Activated T-helper 1 cell treated with anti-CD3 and anti-CD28 coated beads, Interleukin-2, amount 50 U/mL, for 16 hours (primary cell): Measurements from ENCODE around the gene FGR.
A peak's percentile ranks its signal among the peaks of the same experiment; 100 is the strongest.
"Not testable (repeated sequence)": the region's sequence is repeated elsewhere in the genome, so short reads cannot be mapped to it uniquely, and the experiment has no call there.

Experiments used
- DNase-seq, 2 donors: peaks; one replicate each; pipeline ENCODE4 v3.0.0-alpha.2; 2020; ENCODE audit warnings: low read depth in 1 of 2, low spot score in 1 of 2

FGR gene

DNA sequence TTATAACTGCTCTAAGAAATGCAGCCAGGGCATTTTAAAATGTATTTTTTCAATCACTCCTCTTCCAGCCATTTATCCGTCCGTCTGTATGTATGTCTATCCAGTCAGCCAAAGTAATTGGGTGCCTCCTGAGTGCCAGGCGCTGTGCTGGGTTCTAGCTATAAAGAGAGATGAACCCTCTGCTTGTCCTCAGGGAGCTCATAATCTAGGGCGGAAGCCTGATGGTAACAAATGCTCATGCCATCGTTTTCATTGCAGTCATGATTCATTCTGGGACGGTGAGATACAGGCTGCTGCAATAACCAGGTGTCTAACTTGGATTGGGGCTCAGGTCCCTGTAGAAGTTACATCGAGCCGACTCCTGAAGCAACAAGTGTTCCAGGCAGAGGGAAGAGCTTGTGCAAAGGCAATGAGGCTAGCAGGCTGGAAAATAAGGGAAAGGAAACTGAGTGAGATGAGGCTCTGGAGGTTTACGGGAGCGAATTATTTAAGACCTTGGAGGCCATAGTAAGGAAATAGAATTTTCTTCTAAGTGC is 25.4 kb upstream of the FGR start:
- DNase-seq = no peak

DNA sequence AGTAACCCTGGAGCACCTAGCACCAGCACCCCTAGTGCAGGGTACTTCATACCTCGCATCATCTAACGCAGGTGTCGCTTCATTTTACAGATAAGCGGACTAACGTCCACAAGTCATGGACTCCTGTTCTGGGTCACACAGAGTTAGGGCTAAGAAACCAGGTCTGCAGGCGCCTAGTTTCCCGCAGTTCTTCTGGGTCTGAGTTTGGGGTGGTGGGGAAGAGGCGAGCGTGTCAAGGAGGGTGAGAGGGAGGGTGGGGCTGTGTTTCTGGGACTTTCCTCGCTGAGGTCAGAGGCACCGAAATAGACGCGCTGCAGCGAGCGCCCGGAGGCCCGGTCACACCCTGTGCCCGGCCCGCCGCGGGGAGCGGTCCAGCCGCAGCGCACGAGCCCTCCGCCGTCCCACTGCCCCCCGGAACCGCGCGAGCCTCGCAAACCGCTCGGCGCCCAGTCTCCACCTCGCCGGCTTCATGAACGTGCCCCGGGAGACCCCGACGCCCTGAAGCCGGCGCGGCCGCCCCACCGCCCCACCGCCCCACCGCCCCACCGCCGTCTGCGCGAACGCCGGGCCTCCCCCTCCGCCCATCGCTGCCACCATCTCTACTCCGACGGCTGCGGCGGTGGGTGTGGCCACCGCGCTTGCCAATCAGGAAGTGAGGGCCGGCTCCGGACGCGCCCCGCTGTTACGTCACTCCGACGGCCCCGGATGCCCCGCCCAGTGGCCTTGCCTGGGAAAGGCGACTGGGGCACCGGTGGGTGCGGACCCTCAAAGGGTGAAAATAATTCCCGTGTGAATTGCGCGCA is 24.7 kb upstream of the FGR start:
- DNase-seq = peak; percentile 67 to 81

DNA sequence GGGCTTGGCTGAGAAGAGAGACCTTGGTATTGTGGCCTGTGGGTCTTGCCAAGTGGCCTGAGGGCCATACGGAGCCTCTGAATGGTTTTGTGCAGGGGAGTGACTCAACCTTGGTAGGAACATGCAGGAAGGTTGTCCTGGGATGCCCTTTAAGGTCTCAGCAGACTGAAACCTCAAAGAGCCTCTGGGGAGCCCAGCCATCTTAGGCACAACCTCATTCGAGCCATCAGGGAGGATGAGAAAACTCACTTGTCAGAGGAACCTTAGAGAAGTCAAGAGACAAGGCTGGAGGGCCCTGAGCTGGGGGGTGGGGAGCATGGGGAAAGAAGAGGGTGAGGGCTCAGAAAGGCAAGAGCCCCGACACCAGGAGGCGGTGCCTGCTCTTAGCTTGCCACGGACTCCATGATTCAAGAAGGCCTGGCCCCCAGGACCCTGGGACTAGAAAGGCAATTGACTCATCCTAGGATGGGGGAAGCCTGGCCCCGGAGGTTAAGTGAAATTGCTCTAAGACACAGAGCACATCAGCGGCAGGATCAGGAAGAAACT is 24.0 kb upstream of the FGR start:
- no peak for DNase-seq

DNA sequence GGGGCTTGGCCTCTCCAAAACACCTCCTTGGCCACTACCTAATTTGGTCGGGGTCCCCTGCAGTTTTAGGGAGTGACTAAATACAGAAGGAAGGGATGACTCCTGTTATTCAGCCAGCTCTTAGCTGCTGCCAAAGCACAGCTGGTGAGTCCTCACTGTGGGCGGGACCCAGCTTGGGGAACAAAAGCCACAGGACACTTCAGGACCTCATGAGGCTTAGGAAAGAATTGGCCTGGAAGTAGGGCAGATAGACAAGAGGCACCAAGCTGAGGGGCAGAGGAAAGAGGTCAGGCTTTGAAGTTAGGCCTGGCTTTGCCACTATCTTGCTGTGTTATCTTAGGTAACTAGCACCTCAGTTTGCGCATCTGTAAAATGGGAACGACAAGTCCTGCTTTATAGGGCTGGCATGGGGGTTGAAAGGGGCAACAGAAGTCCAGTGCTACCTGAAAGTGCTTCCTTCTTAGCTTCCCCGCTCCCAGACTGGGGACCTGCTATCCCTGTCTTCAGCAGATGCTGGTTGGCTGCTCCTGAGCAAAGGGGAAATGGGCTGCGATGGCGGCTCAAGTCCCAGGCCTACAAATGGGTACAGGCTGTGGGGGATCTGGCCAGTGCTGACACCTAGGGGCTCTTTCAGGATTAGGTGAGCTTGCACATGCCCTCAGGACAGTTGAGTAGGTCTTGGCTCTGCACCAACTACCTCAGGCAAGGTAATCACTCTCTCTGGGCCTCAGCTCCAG is 21.3 kb upstream of the FGR start:
- no peak for DNase-seq

DNA sequence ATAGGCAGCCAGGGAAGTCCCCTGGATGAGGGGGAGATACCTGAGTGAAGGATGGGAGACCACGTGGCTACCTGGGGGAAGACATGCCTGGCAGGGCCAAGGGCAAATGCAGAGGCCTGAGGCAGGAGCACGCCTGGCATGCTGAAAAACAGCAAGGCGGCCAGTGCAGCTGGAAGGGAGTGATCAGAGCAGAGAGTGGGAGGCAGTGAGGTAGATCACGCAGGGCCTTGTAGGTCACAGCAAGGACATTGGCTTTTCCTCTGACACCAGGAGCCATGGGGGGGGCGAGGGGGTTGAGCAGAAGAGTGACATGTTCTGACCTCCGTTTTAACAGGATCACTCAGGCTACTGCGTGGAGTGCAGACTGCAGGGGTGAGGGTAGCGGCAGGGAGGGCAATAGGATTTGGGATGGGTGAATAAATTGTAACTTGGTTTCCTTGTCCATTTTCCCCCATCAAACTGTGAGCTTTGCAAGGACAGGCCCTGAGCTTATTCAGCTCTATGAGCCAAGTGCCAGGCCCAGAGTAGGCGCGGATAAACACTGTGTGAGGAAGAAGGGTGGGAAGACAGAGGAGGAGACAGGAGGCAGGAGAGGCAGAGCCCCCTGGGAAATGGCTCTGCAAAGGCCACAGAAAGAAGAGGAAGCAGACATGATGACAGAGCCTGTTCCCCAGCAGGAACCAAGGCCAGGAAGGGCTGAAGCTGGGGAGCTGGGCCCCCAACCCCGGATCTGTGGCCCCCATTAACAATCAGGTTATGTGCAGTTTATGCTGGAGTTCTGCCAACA is 20.4 kb upstream of the FGR start:
- DNase-seq = no peak

DNA sequence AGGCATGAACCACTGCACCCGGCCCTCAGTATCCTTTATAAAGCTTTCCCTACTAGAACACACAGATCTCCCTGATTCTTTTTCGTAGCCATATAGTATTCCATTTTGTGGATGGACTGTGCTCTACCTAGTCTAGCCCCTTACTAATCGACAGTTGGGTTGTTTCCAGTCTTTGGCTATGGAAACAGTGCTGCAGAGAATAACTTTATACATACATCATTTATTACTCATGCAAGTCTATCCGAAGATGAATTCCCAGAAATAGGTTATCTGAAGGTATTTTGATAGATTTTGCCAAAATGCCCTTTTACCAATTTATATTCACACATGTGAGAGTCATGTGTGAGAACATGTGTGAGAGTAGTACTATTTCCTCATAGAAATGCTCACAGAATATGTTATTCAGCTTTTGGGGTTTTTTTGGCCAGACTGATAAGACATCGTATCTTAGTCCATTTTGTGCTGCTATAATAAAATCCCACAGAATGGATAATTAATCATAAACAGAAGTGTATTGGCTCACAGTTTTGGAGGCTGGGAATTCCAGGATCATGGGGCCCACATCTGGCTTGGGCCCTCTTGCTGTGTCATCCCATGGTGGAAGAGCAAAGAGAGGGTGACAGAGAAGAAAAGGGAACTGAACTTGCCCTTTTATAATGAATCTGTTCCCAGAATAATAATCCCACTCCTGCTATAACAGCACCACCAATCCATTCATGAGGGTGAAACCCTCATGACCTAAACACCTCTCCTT is 17.3 kb upstream of the FGR start:
- no peak for DNase-seq

DNA sequence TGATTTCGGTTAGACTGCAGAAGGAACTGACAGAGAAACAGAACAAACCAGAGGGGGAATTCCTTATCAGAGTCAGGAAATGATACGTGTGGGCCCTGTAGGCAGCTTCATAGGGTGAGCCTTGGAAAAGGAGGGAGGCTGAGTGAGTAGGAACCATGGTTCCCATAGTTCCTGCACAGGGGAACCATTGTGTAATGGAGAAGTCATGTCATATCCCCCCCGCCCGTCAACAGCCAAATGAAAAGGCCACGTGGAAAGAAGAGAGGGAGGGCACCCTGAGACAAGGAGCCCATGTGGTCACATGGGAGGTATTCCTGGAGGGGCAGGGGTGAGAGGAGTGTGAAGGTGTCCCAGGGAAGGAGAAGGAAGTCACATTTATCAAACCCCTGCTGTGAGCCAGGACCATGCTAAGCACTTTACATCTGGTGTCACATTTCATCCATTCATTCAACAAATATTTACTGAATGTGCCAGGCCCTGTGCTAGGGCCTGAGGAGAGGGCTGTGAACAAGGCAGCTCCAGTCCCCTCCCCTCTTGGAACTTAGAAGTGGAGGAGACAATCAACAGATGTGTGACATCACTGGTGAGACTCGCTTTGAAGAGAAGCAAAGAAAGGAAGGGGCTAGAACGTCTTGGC is 15.7 kb upstream of the FGR start:
- DNase-seq = no peak

DNA sequence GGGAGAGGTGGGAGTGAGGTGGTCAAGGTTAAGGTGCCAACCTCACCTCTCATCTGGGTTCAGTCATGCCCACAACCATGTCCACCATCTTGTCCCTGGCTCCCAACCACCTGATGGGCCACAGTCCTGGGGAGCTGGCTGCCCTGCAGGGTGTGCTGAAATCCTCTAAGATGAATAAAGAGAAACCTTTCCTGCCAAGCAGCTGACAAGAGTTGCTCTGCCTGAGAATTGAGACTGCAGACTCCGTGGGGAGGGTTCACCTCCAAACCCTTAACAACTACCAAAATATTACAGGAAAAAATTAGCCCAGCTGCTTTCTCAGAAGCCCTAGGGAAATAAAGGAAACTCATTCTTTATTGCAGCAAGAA is 15.2 kb upstream of the FGR start:
- DNase-seq = no peak

DNA sequence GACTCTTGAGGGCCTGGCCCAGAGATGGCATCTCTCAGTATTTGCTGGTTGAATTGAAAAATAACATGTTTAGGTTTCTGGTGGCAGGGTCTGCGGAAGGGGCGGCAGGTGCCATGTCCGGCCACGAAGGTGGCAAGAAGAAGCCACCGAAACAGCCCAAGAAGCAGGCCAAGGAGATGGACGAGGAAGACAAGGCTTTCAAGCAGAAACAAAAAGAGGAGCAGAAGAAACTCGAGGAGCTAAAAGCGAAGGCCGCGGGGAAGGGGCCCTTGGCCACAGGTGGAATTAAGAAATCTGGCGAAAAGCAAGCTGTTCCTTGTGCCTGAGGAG is 14.3 kb upstream of the FGR start:
- no peak for DNase-seq

DNA sequence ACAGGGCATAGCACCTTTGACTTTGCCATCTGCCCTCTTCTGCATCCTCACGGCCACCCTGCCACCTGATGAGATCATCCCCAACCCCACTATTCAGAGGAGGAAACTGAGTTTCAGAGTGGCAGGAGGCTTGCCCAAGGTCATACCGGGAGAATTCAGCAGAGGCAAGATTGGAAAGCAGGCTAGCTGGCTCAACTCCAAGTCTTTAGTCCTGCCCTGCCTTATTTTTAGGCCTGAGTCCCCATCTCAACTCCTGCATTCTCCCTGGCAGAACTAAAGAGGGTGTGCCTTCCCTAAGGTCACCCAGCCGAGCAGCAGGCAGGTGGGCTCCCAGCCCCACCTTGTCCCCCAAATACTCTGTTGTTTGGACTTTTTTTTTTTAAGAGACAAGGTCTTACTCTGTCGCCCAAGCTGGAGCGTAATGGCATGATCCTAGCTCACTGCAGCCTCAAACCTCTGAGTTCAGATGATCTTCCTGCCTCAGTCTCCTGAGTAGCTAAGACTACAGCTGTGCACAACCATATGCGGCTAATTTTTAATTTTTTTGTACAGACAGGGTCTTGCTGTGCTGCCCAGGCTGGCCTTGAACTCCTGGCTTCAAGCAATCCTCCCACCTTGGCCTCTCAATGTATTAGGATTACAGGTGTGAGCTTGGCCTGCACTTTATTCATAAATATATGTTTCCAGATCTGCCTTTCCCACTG is 13.8 kb upstream of the FGR start:
- DNase-seq = no peak

DNA sequence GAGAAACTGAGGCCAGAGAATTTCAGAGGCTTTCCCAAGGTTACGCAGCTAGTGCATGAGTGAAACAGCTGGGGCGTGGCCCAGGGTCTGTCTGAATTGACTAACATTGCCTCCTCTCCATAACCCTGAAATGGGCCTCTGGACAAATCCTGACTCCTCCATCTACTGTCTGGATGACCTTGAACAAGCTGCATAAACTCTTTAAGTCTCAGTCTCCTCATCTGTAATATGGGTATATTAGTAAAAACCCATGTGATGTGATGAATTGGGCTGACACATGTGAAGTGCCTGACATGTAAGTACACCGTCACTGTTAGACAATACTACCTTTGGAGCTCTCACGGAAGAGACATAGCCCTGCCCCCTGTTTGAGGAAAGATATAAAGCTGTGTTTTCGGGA is 12.3 kb upstream of the FGR start:
- DNase-seq = no peak

DNA sequence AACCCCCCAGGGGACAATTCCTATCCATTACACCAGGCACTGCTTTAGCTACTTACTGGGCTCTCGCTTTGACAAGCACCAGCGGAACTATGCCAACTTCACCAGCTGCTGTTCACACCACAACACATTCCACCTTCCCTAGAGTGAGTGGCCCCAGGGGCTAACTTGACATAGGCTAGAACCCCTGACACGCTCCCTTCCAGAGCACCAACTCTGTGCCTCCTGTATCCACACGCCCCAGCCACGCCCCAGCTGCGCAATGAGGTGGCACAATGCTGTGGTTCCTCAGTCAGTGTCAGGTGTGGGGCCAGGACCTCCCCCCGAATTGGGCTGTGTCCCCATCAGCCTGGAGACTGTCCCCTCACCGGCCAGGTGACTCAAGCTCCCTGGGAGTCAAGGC is 11.7 kb upstream of the FGR start:
- DNase-seq = no peak

DNA sequence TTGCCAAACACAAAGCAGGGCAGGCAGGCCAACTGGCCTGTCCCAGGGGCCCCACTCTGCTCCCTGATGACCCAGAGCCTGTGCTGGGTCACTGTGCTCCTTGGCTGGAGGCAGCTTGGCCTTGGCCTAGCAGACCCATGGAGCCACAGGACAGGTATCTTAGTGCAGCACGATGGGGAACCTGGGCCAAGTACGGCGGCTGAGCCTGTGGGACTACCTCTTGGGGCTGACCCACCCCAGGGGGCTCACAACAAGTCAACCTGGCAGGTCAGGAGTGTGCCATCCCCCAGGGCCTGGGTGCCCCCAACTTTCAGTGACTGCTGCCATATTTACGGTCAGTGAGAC is 10.1 kb upstream of the FGR start:
- DNase-seq = no peak

DNA sequence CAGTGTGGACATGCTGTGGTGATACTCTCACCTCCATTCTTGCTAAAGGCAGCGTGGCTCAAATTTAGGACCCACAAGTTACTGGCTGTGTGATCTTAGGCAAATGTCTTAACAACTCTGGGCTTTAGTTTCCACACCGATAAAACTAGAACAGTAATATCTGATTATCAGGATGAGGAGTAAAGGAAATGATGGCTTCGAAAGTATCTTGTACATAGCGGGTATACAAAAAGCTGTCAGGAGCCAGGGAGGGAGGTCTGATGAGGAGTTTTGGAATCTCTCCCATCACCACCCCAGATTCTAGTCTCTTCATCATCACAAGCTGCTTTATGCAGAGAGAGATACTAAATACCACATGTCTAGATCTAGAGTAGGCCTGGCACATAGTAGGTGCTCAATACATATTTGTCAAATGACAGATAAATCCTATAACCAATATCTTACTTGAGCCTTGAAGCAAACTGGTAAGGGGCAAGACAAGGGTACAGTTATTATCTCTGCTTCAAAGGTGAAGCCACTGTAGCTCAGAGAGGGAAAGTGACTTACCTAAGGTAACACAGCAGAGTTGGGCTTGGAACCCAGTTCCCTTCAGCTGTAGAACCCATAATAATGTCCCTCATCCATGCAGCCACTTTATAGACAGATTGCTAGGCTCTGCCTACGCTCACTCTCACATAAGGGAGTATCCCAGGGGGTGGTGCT is 9.5 kb upstream of the FGR start:
- no peak for DNase-seq

DNA sequence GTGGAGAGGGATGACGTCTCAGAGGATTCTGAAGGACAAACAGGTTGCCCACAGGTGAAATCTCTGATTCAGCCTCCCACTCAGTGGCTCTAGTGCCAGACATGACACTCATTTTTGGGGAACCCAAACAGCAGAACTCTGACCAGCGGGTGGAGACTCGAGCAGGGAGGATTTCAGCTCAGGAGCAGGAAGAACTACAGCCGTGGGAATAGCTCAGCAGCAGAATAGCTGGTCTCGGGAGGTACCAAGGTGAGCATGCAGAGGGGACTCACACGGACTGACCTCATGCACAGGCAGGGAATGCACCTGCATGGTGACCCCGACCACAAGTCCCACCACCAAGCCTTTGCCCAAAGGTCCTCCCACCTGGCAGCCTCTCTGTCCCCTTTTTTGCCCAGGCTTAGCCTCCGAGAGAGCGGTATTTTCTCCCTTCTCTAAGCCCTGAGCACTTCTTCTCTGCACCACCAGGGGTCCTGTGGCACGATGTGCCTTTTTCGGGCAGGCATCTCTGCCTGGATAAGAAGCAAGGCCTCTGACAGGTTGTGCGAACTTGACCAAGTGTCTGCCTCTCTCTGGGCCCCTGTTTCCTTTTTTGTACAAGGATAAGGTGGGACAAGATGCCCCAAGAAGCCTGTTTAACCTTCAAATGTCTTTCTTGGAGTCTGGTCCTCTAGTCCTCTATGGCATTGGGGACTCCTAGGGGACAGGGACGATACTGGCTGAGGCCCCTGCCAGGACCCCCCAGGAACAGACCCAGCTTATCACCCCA is 8.8 kb upstream of the FGR start:
- peak; percentile 47 to 48 for DNase-seq

DNA sequence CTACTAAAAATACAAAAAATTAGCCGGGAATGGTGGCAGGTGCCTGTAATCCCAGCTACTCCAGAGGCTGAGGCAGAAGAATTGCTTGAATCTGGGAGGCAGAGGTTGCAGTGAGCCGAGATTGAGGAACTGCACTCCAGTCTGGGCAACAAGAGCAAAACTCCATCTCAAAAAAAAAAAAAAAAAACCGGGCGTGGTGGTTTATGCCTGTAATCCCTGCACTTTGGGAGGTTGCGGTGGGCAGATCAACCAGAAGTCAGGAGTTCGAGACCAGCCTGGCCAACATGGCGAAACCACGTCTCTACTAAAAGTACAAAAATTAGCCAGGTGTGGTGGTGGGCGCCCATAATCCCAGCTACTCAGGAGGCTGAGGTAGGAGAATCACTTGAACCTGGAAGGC is 5.5 kb upstream of the FGR start:
- DNase-seq = not testable (repeated sequence)

DNA sequence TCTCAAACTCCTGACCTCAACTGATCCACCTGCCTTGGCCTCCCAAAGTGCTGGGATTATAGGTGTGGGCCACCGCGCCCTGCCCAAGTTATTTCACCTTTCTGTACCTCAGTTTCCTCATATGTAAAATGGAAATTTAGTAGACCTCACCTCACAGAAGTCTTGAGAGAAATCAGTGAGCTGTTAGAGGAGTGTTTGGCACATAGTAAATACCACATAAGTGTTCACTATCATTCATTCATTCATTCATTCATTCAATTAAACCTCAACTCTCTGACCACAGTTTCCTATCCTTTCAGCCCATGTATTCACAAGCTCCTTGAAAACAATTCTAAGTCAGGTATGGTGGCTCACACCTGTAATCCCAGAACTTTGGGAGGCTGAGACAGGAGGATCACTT is 3.8 kb upstream of the FGR start:
- DNase-seq = no peak

DNA sequence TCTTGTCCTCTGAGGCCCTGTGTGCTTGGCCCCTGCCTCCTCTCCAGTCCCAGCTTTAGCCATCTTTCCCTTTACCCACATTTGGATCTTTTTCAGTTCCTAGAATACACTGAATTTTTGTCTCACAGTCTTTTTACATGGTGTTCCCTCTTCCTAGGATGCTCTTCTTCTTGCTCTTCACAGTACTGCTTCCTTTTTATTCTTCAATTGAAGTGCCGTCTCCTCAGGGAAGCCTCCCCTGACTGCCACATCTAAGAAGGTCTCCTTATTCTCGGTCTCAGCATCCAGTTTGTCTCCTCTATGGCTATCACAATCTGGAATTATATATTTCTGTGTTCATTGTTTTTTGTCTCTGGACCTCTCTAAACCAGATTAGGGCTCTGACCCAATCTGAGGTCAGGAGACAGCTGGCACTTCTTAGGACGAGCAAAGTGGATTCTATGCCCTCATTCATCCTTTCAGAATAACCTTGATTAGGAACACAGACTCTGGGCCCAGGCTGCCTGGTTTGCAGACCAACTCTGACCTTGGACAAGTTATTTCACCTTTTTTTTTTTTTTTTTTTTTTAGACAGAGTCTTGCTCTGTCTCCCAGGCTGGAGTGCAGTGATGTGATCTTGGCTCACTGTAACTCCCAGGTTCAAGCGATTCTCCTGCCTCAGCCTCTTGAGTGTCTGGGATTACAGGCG is 3.2 kb upstream of the FGR start:
- no peak for DNase-seq
